SJSA1 (cell line): ENCODE data around the gene COX6B2. TPM values are rescaled to one million over a fixed set of nuclear protein-coding genes. Genes with fewer than 3 reads are reported as not detected.
"Not testable (repeated sequence)": the region's sequence is repeated elsewhere in the genome, so short reads cannot be mapped to it uniquely, and the experiment has no call there.

ENCODE experiments used
- DNase-seq, 2 experiments: peaks; one replicate each; pipeline ENCODE4 v3.0.0-alpha.2; 2015 to 2020; ENCODE audit warnings: low spot score in 2 of 2, low read depth in 1 of 2
- H3K27ac ChIP-seq: fragments of 250-450 bp; sonication (Bioruptor Pico); 2 replicates; pipeline ENCODE4 v1.5.1; 2020; ENCODE audit warnings: mild to moderate bottlenecking, moderate library complexity
- H3K27me3 ChIP-seq: fragments of 250-450 bp; sonication (Bioruptor Pico); replicated peaks from 2 replicates; pipeline ENCODE4 v1.5.1; 2020; ENCODE audit warnings: mild to moderate bottlenecking, moderate library complexity
- H3K36me3 ChIP-seq: fragments of 250-450 bp; sonication (Bioruptor Pico); 2 replicates; pipeline ENCODE4 v1.5.1; 2020; ENCODE audit warnings: mild to moderate bottlenecking
- H3K4me1 ChIP-seq: fragments of 250-450 bp; sonication (Bioruptor Pico); replicated peaks from 2 replicates; pipeline ENCODE4 v1.6.1; 2021; ENCODE audit warnings: mild to moderate bottlenecking
- H3K4me3 ChIP-seq: fragments of 250-450 bp; sonication (Bioruptor Pico); 2 replicates; pipeline ENCODE4 v1.5.1; 2020; ENCODE audit warnings: mild to moderate bottlenecking
- H3K9me3 ChIP-seq: fragments of 250-450 bp; sonication (Bioruptor Pico); replicated peaks from 2 replicates; pipeline ENCODE4 v1.5.1; 2020; ENCODE audit warnings: mild to moderate bottlenecking
- total RNA-seq: library from RNA; depleted of rRNA; stranded (reverse); fragments of >200 nt; shearing (Covaris generic); gene quantifications from 2 replicates; pipeline ENCODE4 v1.2.3, GENCODE V29; 2014; rRNA removed

The COX6B2 gene
- total RNA-seq: 0.11 TPM in 1 of 2 replicates, not detected in the other

- Histone ChIP-seq H3K27me3 (peaks cover 49% of the 10 kb centered on the region), H3K9me3 (peaks cover 3% of the 10 kb centered on the region; the same call in 1 of the 2 replicates), H3K36me3 (no peaks in the 10 kb centered on the region), H3K27ac (no peak within 1 kb of the TSS), H3K4me1 (peaks cover 33% of the 10 kb centered on the region), H3K4me3 (peak within 1 kb of the TSS; percentile 23)
- no peak for DNase-seq
Measured at GRCh38 chr19:55354698-55355212, at the start of gene COX6B2. Gene COX6B2, minus strand, starts transcription at chr19:55354719. Its CDS starts 198 bp downstream, at chr19:55354521.

GRCh38 chr19:55402509-55402908 lies 48.0 kb upstream of the COX6B2 start:
- Histone ChIP-seq H3K36me3 (peaks cover 84% of the 10 kb centered on the region), H3K4me1 (peaks cover 38% of the 10 kb centered on the region)

GRCh38 chr19:55401390-55401789 lies 46.9 kb upstream of the COX6B2 start:
- H3K4me3 ChIP-seq, DNase-seq, H3K27me3 ChIP-seq, H3K9me3 ChIP-seq, H3K27ac ChIP-seq: not testable (repeated sequence)
- Histone ChIP-seq H3K4me1 (peaks cover 35% of the 10 kb centered on the region), H3K36me3 (peaks cover 73% of the 10 kb centered on the region)

More at GRCh38 chr19:55402509-55402908, 48.0 kb upstream of the COX6B2 start:
- DNase-seq: no peak
- H3K27me3 ChIP-seq: no peaks in the 10 kb centered on the region
- 0 out of 2 replicates have a peak, but pooled peaks cover 3% of the 10 kb centered on the region for H3K9me3 ChIP-seq
- H3K27ac ChIP-seq: no peak overlapping the region
- H3K4me3 ChIP-seq: no peak overlapping the region

- no peak overlapping the region for H3K27ac ChIP-seq
Measured at GRCh38 chr19:55400281-55401087, 46.0 kb upstream of the COX6B2 start.

GRCh38 chr19:55398200-55398925 lies 43.8 kb upstream of the COX6B2 start:
- H3K27me3 ChIP-seq: no peaks in the 10 kb centered on the region
- peaks cover 11% of the 10 kb centered on the region for H3K4me1 ChIP-seq
- H3K9me3 ChIP-seq: no peaks in the 10 kb centered on the region
- H3K4me3 ChIP-seq: no peak overlapping the region
- DNase-seq: no peak
- H3K36me3 ChIP-seq: peaks cover 42% of the 10 kb centered on the region
- no peak overlapping the region for H3K27ac ChIP-seq

More at GRCh38 chr19:55400281-55401087, 46.0 kb upstream of the COX6B2 start:
- Histone ChIP-seq H3K27me3 (no peaks in the 10 kb centered on the region), H3K36me3 (peaks cover 63% of the 10 kb centered on the region), H3K9me3 (no peaks in the 10 kb centered on the region), H3K4me3 (no peak overlapping the region), H3K4me1 (peaks cover 26% of the 10 kb centered on the region)
- no peak for DNase-seq

GRCh38 chr19:55392820-55393761 lies 38.6 kb upstream of the COX6B2 start:
- Histone ChIP-seq H3K4me3 (no peak overlapping the region), H3K9me3 (no peaks in the 10 kb centered on the region), H3K27ac (no peak overlapping the region), H3K4me1 (peaks cover 9% of the 10 kb centered on the region), H3K36me3 (peaks cover 40% of the 10 kb centered on the region), H3K27me3 (no peaks in the 10 kb centered on the region)
- DNase-seq: no peak

- DNase-seq: no peak
- Histone ChIP-seq H3K4me1 (peaks cover 20% of the 10 kb centered on the region), H3K36me3 (peaks cover 51% of the 10 kb centered on the region), H3K9me3 (no peaks in the 10 kb centered on the region), H3K27ac (no peak overlapping the region), H3K27me3 (no peaks in the 10 kb centered on the region), H3K4me3 (no peak overlapping the region)
Measured at GRCh38 chr19:55391702-55392615, 37.4 kb upstream of the COX6B2 start.

- Histone ChIP-seq H3K27ac (no peak overlapping the region), H3K4me3 (no peak overlapping the region), H3K36me3 (peaks cover 59% of the 10 kb centered on the region), H3K9me3 (no peaks in the 10 kb centered on the region), H3K4me1 (peaks cover 25% of the 10 kb centered on the region), H3K27me3 (no peaks in the 10 kb centered on the region)
- DNase-seq: no peak
Measured at GRCh38 chr19:55391191-55391670, 36.7 kb upstream of the COX6B2 start.

GRCh38 chr19:55390461-55390880 lies 36.0 kb upstream of the COX6B2 start:
- Histone ChIP-seq H3K9me3 (no peaks in the 10 kb centered on the region), H3K27me3 (no peaks in the 10 kb centered on the region), H3K36me3 (peaks cover 63% of the 10 kb centered on the region), H3K4me1 (peaks cover 25% of the 10 kb centered on the region), H3K27ac (no peak overlapping the region), H3K4me3 (no peak overlapping the region)
- DNase-seq: no peak

GRCh38 chr19:55389386-55390317 lies 35.1 kb upstream of the COX6B2 start:
- no peak for DNase-seq
- Histone ChIP-seq H3K36me3 (peaks cover 63% of the 10 kb centered on the region), H3K4me3 (no peak overlapping the region), H3K27me3 (no peaks in the 10 kb centered on the region), H3K9me3 (no peaks in the 10 kb centered on the region), H3K4me1 (peaks cover 31% of the 10 kb centered on the region), H3K27ac (no peak overlapping the region)

- Histone ChIP-seq H3K4me3 (peak overlapping the region; percentile 69), H3K36me3 (peaks cover 63% of the 10 kb centered on the region), H3K27ac (no peak overlapping the region)
Measured at GRCh38 chr19:55387736-55388497, 33.4 kb upstream of the COX6B2 start.

More at GRCh38 chr19:55387736-55388497, 33.4 kb upstream of the COX6B2 start:
- no peaks in the 10 kb centered on the region for H3K27me3 ChIP-seq
- H3K4me1 ChIP-seq: peaks cover 45% of the 10 kb centered on the region
- DNase-seq: no peak
- H3K9me3 ChIP-seq: 0 out of 2 replicates have a peak, but pooled peaks cover 2% of the 10 kb centered on the region
